ENCODE measurements around the gene RASSF3.

GRCh38 chr12:64720884-64721283 is 110.6 kb downstream of the RASSF3 start:
- TF ChIP-seq CTCF (IDR thresholded peaks at IDR 0.05) (no peak), ZFX (IDR thresholded peaks at IDR 0.05; ENCODE audit: borderline replicate concordance) (no peak)
